Measurements from ENCODE around the gene TRMT1. TPM values are rescaled to one million over a fixed set of nuclear protein-coding genes. Genes with fewer than 3 reads are reported as not detected.

Gene TRMT1
- total and polyA plus RNA-seq, 7 donors: 31.6 to 87.1 (median 42.3) TPM

GRCh38 chr19:13117772-13118423, 1.4 kb upstream of the TRMT1 start, which contains the start of gene NACC1:
NACC1 (plus strand) TSS chr19:13118264; CDS start chr19:13135208, 16,944 bp downstream.
- peak; percentile 91 to 92 (median 92) for ATAC-seq
- H3K27me3 ChIP-seq (ENCODE audit: insufficient read depth in 3 of 3, low read length in 2 of 3): no peaks in the 10 kb centered on the region
- no peaks in the 10 kb centered on the region for H3K9me3 ChIP-seq
- 2 to 5% (median 3%) methylated on average over 33 to 65 of the region's 65 CpGs for WGBS, 3 donors
- H3K4me1 ChIP-seq: peaks cover 37% of the 10 kb centered on the region
- peak; percentile 93 to 95 for DNase-seq
- H3K27ac ChIP-seq: peak within 1 kb of the TSS; percentile 79
- peak within 1 kb of the TSS; percentile 92 for H3K4me3 ChIP-seq
- intact Hi-C loops (cut with DNase I): loop anchor here (1.0 to 2.0 kb wide), 2 partner anchors 31 to 32 kb away; partner anchors contain the start of genes IER2 (in 1 of the 2) and STX10 (in 1 of the 2)
- H3K36me3 ChIP-seq (ENCODE audit: insufficient read depth in 1 of 2, low read depth in 1 of 2): peaks cover 0 to 25% of the 10 kb centered on the region in 2 donors
- TF ChIP-seq CTCF (IDR thresholded peaks at IDR 0.05): no peak

GRCh38 chr19:13117176-13117771, 734 bp upstream of the TRMT1 start:
- TF ChIP-seq CTCF (IDR thresholded peaks at IDR 0.05): no peak

GRCh38 chr19:13115936-13116281, 631 bp downstream of the TRMT1 start:
- Histone ChIP-seq H3K27ac (peak overlapping the region; percentile 79), H3K4me1 (peaks cover 37% of the 10 kb centered on the region), H3K36me3 (ENCODE audit: insufficient read depth in 1 of 2, low read depth in 1 of 2) (peaks cover 3 to 36% of the 10 kb centered on the region in 2 donors), H3K4me3 (peak overlapping the region; percentile 80), H3K9me3 (no peaks in the 10 kb centered on the region), H3K27me3 (ENCODE audit: insufficient read depth in 3 of 3, low read length in 2 of 3) (no peaks in the 10 kb centered on the region)
- intact Hi-C loops (cut with DNase I): no loop called here
- ATAC-seq (no peak), DNase-seq (no peak)
- no peak for TF ChIP-seq CTCF (IDR thresholded peaks at IDR 0.05)
- 1 to 2% (median 1%) methylated on average over 17 to 18 of the region's 18 CpGs for WGBS, 3 donors

More at GRCh38 chr19:13117176-13117771, 734 bp upstream of the TRMT1 start:
- ATAC-seq (peak in 2 of 4 donors; percentile 12 to 23), DNase-seq (no peak)
- WGBS, 3 donors: 8 to 12% (median 10%) methylated on average over 20 of the region's 20 CpGs
- intact Hi-C loops (cut with DNase I): no loop called here
- H3K27ac ChIP-seq: peak overlapping the region; percentile 79
- peaks cover 37% of the 10 kb centered on the region for H3K4me1 ChIP-seq
- H3K4me3 ChIP-seq: peak overlapping the region; percentile 80
- no peaks in the 10 kb centered on the region for H3K9me3 ChIP-seq
- peaks cover 3 to 31% of the 10 kb centered on the region in 2 donors for H3K36me3 ChIP-seq (ENCODE audit: insufficient read depth in 1 of 2, low read depth in 1 of 2)
- no peaks in the 10 kb centered on the region for H3K27me3 ChIP-seq (ENCODE audit: insufficient read depth in 3 of 3, low read length in 2 of 3)

- TF ChIP-seq CTCF (IDR thresholded peaks at IDR 0.05): no peak
- H3K36me3 ChIP-seq (ENCODE audit: insufficient read depth in 1 of 2, low read depth in 1 of 2): peaks cover 3 to 66% of the 10 kb centered on the region in 2 donors
- no peaks in the 10 kb centered on the region for H3K9me3 ChIP-seq
- peaks cover 24% of the 10 kb centered on the region for H3K4me1 ChIP-seq
- no peaks in the 10 kb centered on the region for H3K27me3 ChIP-seq (ENCODE audit: insufficient read depth in 3 of 3, low read length in 2 of 3)
- no peak for ATAC-seq
- no peak overlapping the region for H3K27ac ChIP-seq
- H3K4me3 ChIP-seq: no peak overlapping the region
- intact Hi-C loops (cut with DNase I): no loop called here
- WGBS, 3 donors: 89 to 95% (median 94%) methylated on average over 10 of the region's 10 CpGs
- DNase-seq: no peak
Measured at GRCh38 chr19:13112555-13112954, 4.0 kb downstream of the TRMT1 start.
